Endothelial cell of umbilical vein (primary cell): ENCODE results near the gene NFIA. TPM values are rescaled to one million over a fixed set of nuclear protein-coding genes. Genes with fewer than 3 reads are reported as not detected.

Experiments used
- BruUV-seq: library from RNA; stranded (reverse); fragments of 400-500 nt; replicated peaks from 2 replicates; lab custom pipeline; 2021; lab: Mats Ljungman, UMichigan
- CTCF ChIA-PET: fragments of 300-600, 350-600 bp; sonication (Branson Sonifier 250); formaldehyde crosslinking; loops from one replicate; lab custom pipeline; 2021; ENCODE audit warnings: antibody characterized with exemption, inconsistent platforms; lab: Charles Lee
- POLR2A ChIA-PET: fragments of 300-600, 350-600 bp; sonication (Branson Sonifier 250); formaldehyde crosslinking; loops from one replicate; lab custom pipeline; 2021; ENCODE audit warnings: antibody characterized with exemption, inconsistent platforms; lab: Charles Lee
- DNase-seq: peaks from one replicate; pipeline ENCODE4 v3.0.0-alpha.2; 2011; ENCODE audit warnings: low read depth, low spot score
- FAIRE-seq: peaks from 2 replicates; lab custom pipeline; 2011; peaks lifted over from hg19 to GRCh38; lab: Jason Lieb, UNC
- H2AFZ ChIP-seq: 2 replicates; pipeline ENCODE4 v1.6.0; 2012; ENCODE audit warnings: low read depth, low read length, control low read depth, inconsistent platforms
- H3K27ac ChIP-seq: 2 replicates; pipeline ENCODE4 v1.5.1; 2011; ENCODE audit warnings: low read depth, mild to moderate bottlenecking, control low read depth, low read length, moderate library complexity; ENCODE audit not compliant: insufficient read depth
- H3K27me3 ChIP-seq, 2 experiments: 2 replicates each; pipeline versions ENCODE4 v1.6.0 to v1.6.1; 2011; ENCODE audit warnings: low read length in 2 of 2, mixed read lengths in 1 of 2; ENCODE audit not compliant: control insufficient read depth in 2 of 2, insufficient read depth in 2 of 2
- H3K36me3 ChIP-seq, 2 experiments: 2 replicates in 1 of 2; 3 replicates in 1 of 2; pipeline ENCODE4 v1.5.1; 2011; ENCODE audit warnings: low read length in 2 of 2, mild to moderate bottlenecking in 1 of 2, moderate library complexity in 1 of 2; ENCODE audit not compliant: control insufficient read depth in 2 of 2, insufficient read depth in 2 of 2; ENCODE audit errors: extremely low read depth in 1 of 2
- H3K4me1 ChIP-seq: 3 replicates; pipeline ENCODE4 v1.5.1; 2011; ENCODE audit warnings: mild to moderate bottlenecking, low read length; ENCODE audit not compliant: control insufficient read depth, insufficient read depth; ENCODE audit errors: extremely low read depth
- H3K4me2 ChIP-seq: 2 replicates; pipeline ENCODE4 v1.6.1; 2011; ENCODE audit warnings: low read length, control low read depth, mixed read lengths; ENCODE audit not compliant: insufficient read depth
- H3K4me3 ChIP-seq, 3 experiments: fragments of 200-600 bp in 1 of 3; sonication (generic), shearing (Covaris generic) in 1 of 3; replicated peaks in 1 of 3; 2 replicates each; pipeline ENCODE4 v1.5.1; 2011 to 2016; ENCODE audit warnings: control low read depth in 3 of 3, low read length in 3 of 3, mild to moderate bottlenecking in 2 of 3, inconsistent platforms in 1 of 3, low read depth in 1 of 3, moderate library complexity in 1 of 3; ENCODE audit not compliant: insufficient read depth in 1 of 3
- H3K79me2 ChIP-seq: 2 replicates; pipeline ENCODE4 v1.6.0; 2012; ENCODE audit warnings: low read length, inconsistent platforms; ENCODE audit not compliant: control insufficient read depth, insufficient read depth
- H3K9ac ChIP-seq: replicated peaks from 2 replicates; pipeline ENCODE3; 2011; ENCODE audit warnings: low read length, control low read depth; ENCODE audit not compliant: insufficient read depth; ENCODE audit errors: extremely low read depth
- H3K9me1 ChIP-seq: replicated peaks from 3 replicates; pipeline ENCODE4 v1.6.0; 2011; ENCODE audit warnings: mild to moderate bottlenecking, low read length; ENCODE audit not compliant: control insufficient read depth, insufficient read depth; ENCODE audit errors: extremely low read depth
- H3K9me3 ChIP-seq: replicated peaks from 2 replicates; pipeline ENCODE4 v1.5.1; 2012; ENCODE audit warnings: low read length, inconsistent platforms; ENCODE audit not compliant: control insufficient read depth, insufficient read depth
- H4K20me1 ChIP-seq: replicated peaks from 2 replicates; pipeline ENCODE3; 2011; ENCODE audit warnings: mild to moderate bottlenecking, low read length; ENCODE audit not compliant: control insufficient read depth, insufficient read depth; ENCODE audit errors: extremely low read depth
- EZH2 ChIP-seq: IDR thresholded peaks from 2 replicates; pipeline ENCODE4 v1.6.1; 2012; ENCODE audit warnings: borderline replicate concordance, low read depth, mild to moderate bottlenecking, moderate library complexity, low read length, inconsistent platforms; ENCODE audit not compliant: severe bottlenecking
- FOS ChIP-seq: IDR thresholded peaks from 2 replicates; pipeline ENCODE4 v1.6.1; 2011; ENCODE audit warnings: mild to moderate bottlenecking, low read length, moderate library complexity, borderline replicate concordance; ENCODE audit not compliant: insufficient read depth
- GATA2 ChIP-seq: IDR thresholded peaks from 2 replicates; pipeline ENCODE4 v1.7.0; 2011; ENCODE audit warnings: low read depth, mild to moderate bottlenecking, moderate library complexity, mixed read lengths, low read length; ENCODE audit not compliant: insufficient read length, insufficient read depth
- JUN ChIP-seq: IDR thresholded peaks from 2 replicates; pipeline ENCODE4 v1.6.1; 2011; ENCODE audit warnings: borderline replicate concordance, low read depth; ENCODE audit not compliant: insufficient read length, insufficient read depth
- MYC ChIP-seq: IDR thresholded peaks from one replicate; pipeline ENCODE4 v1.6.1; 2011; ENCODE audit warnings: mild to moderate bottlenecking, low read depth, low read length
- POLR2A ChIP-seq: IDR thresholded peaks from 2 replicates; pipeline ENCODE4 v1.6.1; 2012; ENCODE audit warnings: low read depth, mild to moderate bottlenecking, control low read depth, low read length
- POLR2AphosphoS5 ChIP-seq: IDR thresholded peaks from 2 replicates; pipeline ENCODE4 v1.6.1; 2012; ENCODE audit warnings: low read depth, mild to moderate bottlenecking, control low read depth, low read length, moderate library complexity; ENCODE audit not compliant: insufficient read depth
- dilution Hi-C: fragments of 300-500 bp; cut with MboI; formaldehyde crosslinking; loops from one replicate; pipeline ENCODE4 v1.15.0; 2019; ENCODE audit warnings: low sequenced_read_pairs; ENCODE audit not compliant: extremely low pct_ligation_motif_present
- intact Hi-C: fragments of 100-400 bp; cut with micrococcal nuclease; formaldehyde crosslinking; loops from one replicate; pipeline ENCODE4 v1.10.0; 2022
- polyA plus RNA-seq, 4 experiments: library from polyadenylated mRNA; depleted of rRNA in 3 of 4; stranded (reverse) in 3 of 4; unstranded in 1 of 4; fragments of >200 nt; gene quantifications; 2 replicates each; pipeline versions ENCODE4 v1.2.1 to v1.2.3, GENCODE V29; 2011 to 2012; ENCODE audit warnings: missing spikeins in 1 of 4
- total RNA-seq: library from RNA; stranded (reverse); gene quantifications from 2 replicates; pipeline ENCODE4 v1.2.3, GENCODE V29; 2021
- TF ChIP-seq, protein P1 (sequence below): IDR thresholded peaks from 2 replicates; pipeline ENCODE4 v1.6.1; 2011; ENCODE audit not compliant: insufficient read depth, insufficient read length
- TF ChIP-seq, protein P2 (sequence below), 2 donors: IDR thresholded peaks; 1 replicate in 1 of 2; 2 replicates in 1 of 2; pipeline ENCODE4 v1.5.1; 2011; ENCODE audit warnings: low read length in 2 of 2, mild to moderate bottlenecking in 2 of 2, moderate library complexity in 2 of 2, control low read depth in 1 of 2, inconsistent platforms in 1 of 2, low read depth in 1 of 2; ENCODE audit not compliant: insufficient read depth in 1 of 2; ENCODE audit errors: extremely low read depth in 1 of 2

The NFIA gene
- total and polyA plus RNA-seq, 2 donors (not counting 3 experiments of a cell fraction or from before 2014, with no cell fraction given), result 25.5 to 47.0 TPM

DNA sequence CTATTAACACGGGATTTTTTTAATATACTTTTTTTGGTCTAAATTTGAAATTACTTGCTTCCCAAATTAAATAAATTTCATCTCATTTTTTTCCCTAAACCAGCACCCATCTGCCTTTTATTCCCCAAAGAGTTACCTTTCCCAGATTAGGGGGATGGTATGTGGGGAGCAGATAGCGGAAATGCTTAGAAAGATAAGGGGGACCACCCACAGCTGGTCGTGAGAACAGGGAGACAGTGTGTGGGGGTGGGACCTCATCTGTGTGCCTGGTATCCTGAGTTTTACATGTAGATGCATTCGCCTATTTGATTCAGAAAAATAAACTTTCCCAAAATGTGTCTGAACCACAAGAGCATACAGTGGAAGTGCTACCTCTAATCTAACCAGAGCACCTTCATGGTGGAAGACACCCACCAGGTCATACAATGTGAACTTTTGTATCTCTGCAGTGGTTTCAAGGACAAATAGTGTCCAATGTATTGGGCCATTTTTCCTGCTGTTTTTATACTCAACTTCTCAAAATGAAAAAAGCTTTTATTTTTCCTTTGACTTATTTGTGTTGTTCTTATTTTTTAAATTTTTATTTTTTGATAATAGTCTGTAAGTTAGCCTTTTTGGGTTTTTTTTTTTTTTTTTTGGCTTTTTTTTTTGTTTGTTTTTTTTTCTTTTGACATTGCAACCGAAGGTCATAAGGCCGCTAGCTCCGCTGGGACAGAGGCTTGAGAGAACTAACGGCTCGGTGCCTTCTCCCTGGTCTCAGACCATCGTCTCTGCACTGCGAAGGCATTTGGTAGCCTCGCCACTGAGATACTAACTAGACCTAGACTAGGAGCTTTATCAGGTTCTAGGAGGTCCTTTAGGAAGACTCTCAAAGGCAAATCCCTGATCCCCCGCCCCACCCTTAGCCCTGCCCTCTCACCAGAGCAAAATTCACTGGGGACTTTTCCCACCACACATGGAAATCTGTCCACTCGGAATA, 379.3 kb downstream of the NFIA start:
- H3K4me2 ChIP-seq, result no peak overlapping the region
- POLR2A ChIA-PET, result no interaction called here
- no peak overlapping the region for H3K27ac ChIP-seq
- TF ChIP-seq, protein P1, sequence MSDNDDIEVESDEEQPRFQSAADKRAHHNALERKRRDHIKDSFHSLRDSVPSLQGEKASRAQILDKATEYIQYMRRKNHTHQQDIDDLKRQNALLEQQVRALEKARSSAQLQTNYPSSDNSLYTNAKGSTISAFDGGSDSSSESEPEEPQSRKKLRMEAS, result no peak
- no peak for TF ChIP-seq POLR2AphosphoS5
- TF ChIP-seq, protein P2, sequence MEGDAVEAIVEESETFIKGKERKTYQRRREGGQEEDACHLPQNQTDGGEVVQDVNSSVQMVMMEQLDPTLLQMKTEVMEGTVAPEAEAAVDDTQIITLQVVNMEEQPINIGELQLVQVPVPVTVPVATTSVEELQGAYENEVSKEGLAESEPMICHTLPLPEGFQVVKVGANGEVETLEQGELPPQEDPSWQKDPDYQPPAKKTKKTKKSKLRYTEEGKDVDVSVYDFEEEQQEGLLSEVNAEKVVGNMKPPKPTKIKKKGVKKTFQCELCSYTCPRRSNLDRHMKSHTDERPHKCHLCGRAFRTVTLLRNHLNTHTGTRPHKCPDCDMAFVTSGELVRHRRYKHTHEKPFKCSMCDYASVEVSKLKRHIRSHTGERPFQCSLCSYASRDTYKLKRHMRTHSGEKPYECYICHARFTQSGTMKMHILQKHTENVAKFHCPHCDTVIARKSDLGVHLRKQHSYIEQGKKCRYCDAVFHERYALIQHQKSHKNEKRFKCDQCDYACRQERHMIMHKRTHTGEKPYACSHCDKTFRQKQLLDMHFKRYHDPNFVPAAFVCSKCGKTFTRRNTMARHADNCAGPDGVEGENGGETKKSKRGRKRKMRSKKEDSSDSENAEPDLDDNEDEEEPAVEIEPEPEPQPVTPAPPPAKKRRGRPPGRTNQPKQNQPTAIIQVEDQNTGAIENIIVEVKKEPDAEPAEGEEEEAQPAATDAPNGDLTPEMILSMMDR (IDR thresholded peaks at IDR 0.05; ENCODE audit: extremely low read depth in 1 of 2, insufficient read depth in 1 of 2, low read depth in 1 of 2, low read length in 2 of 2), result no peak
- TF ChIP-seq POLR2A, result no peak
- TF ChIP-seq FOS, result no peak
- TF ChIP-seq EZH2, result no peak
- TF ChIP-seq GATA2, result no peak
- no peak for TF ChIP-seq MYC
- no peak for TF ChIP-seq JUN
- H3K4me3 ChIP-seq, result no peak overlapping the region
- no peaks in the 10 kb centered on the region for H3K79me2 ChIP-seq
- DNase-seq (no peak), FAIRE-seq (no peak)
- no peaks in the 10 kb centered on the region for H3K36me3 ChIP-seq
- BruUV-seq, result no TSS peak
- H3K27me3 ChIP-seq, result no peaks in the 10 kb centered on the region
- intact Hi-C loops (no loop called here), dilution Hi-C loops (no loop called here)
- H2AFZ ChIP-seq, result no peak overlapping the region
- no peaks in the 10 kb centered on the region for H3K9me1 ChIP-seq
- no peak overlapping the region for H3K9ac ChIP-seq
- CTCF ChIA-PET, result interaction anchor here (0.7 to 1.1 kb wide), 2 partner anchors 160 to 412 kb away, joined by 3 to 5 read pairs; no protein-coding TSS in a partner anchor
- no peaks in the 10 kb centered on the region for H4K20me1 ChIP-seq
- H3K4me1 ChIP-seq, result no peaks in the 10 kb centered on the region
- no peaks in the 10 kb centered on the region for H3K9me3 ChIP-seq
